Keratinocyte (primary cell): Measurements from ENCODE around the gene STRAP. TPM values are rescaled to one million over a fixed set of nuclear protein-coding genes. Genes with fewer than 3 reads are reported as not detected.

Experiments used
- DNase-seq: peaks from one replicate; pipeline ENCODE4 v3.0.0-alpha.2; 2011; ENCODE audit warnings: low read depth, missing footprints, low spot score
- FAIRE-seq: peaks from 2 replicates; lab custom pipeline; 2011; peaks lifted over from hg19 to GRCh38; lab: Jason Lieb, UNC
- H2AFZ ChIP-seq: 2 replicates; pipeline ENCODE4 v1.6.0; 2012; ENCODE audit warnings: low read length, control low read depth, inconsistent platforms; ENCODE audit not compliant: control insufficient read depth
- H3K27ac ChIP-seq: 2 replicates; pipeline ENCODE4 v1.5.1; 2011; ENCODE audit warnings: low read length; ENCODE audit not compliant: control insufficient read depth, insufficient read depth
- H3K27me3 ChIP-seq: 3 replicates; pipeline ENCODE4 v1.6.0; 2011; ENCODE audit warnings: low read length; ENCODE audit not compliant: control insufficient read depth, insufficient read depth; ENCODE audit errors: extremely low read depth
- H3K36me3 ChIP-seq, 2 experiments: 2 replicates in 1 of 2; 3 replicates in 1 of 2; pipeline ENCODE4 v1.5.1; 2011; ENCODE audit warnings: low read length in 2 of 2, mild to moderate bottlenecking in 1 of 2; ENCODE audit not compliant: control insufficient read depth in 2 of 2, insufficient read depth in 2 of 2; ENCODE audit errors: extremely low read depth in 1 of 2
- H3K4me1 ChIP-seq: 3 replicates; pipeline ENCODE4 v1.5.1; 2011; ENCODE audit warnings: low read length; ENCODE audit not compliant: control insufficient read depth, insufficient read depth; ENCODE audit errors: extremely low read depth
- H3K4me2 ChIP-seq: 3 replicates; pipeline ENCODE4 v1.6.0; 2011; ENCODE audit warnings: low read depth, low read length; ENCODE audit not compliant: control insufficient read depth, insufficient read depth; ENCODE audit errors: extremely low read depth
- H3K4me3 ChIP-seq, 3 experiments: fragments of 200-600 bp in 1 of 3; sonication (generic) in 1 of 3; 2 replicates in 2 of 3; 3 replicates in 1 of 3; pipeline ENCODE4 v1.5.1; 2011 to 2016; ENCODE audit warnings: low read length in 3 of 3, mild to moderate bottlenecking in 3 of 3, control low read depth in 2 of 3, inconsistent platforms in 1 of 3, low read depth in 1 of 3, mixed read lengths in 1 of 3, mixed run types in 1 of 3, moderate library complexity in 1 of 3; ENCODE audit not compliant: control insufficient read depth in 2 of 3, insufficient read depth in 2 of 3; ENCODE audit errors: extremely low read depth in 1 of 3
- H3K79me2 ChIP-seq: 2 replicates; pipeline ENCODE4 v1.6.0; 2012; ENCODE audit warnings: low read length; ENCODE audit not compliant: control insufficient read depth, insufficient read depth
- H3K9ac ChIP-seq: 3 replicates; pipeline ENCODE4 v1.6.0; 2011; ENCODE audit warnings: low read length; ENCODE audit not compliant: control insufficient read depth, insufficient read depth; ENCODE audit errors: extremely low read depth
- H3K9me1 ChIP-seq: 3 replicates; pipeline ENCODE4 v1.6.0; 2011; ENCODE audit warnings: low read length; ENCODE audit not compliant: control insufficient read depth, insufficient read depth; ENCODE audit errors: extremely low read depth
- H3K9me3 ChIP-seq: 2 replicates; pipeline ENCODE4 v1.5.1; 2012; ENCODE audit warnings: low read depth, low read length; ENCODE audit not compliant: control insufficient read depth
- H4K20me1 ChIP-seq: 3 replicates; pipeline ENCODE4 v1.6.0; 2011; ENCODE audit warnings: low read length; ENCODE audit not compliant: control insufficient read depth, insufficient read depth; ENCODE audit errors: extremely low read depth
- EZH2 ChIP-seq: IDR thresholded peaks from one replicate; pipeline ENCODE4 v1.6.1; 2012; ENCODE audit warnings: inconsistent platforms, mild to moderate bottlenecking, low read length, moderate library complexity
- dilution Hi-C: fragments of 300-500 bp; cut with MboI; formaldehyde crosslinking; loops from one replicate; pipeline ENCODE4 v1.7.0; 2020; ENCODE audit warnings: low sequenced_read_pairs; ENCODE audit not compliant: extremely low pct_ligation_motif_present
- polyA plus RNA-seq, 5 experiments: library from polyadenylated mRNA; depleted of rRNA in 3 of 5; stranded (reverse) in 3 of 5; stranded (forward) in 1 of 5; unstranded in 1 of 5; fragments of >200 nt; gene quantifications; 1 replicate in 1 of 5; 2 replicates in 3 of 5; 3 replicates in 1 of 5; pipeline versions ENCODE4 v1.2.1 to v1.2.3, GENCODE V29; 2011 to 2012; ENCODE audit warnings: missing spikeins in 2 of 5, low read depth in 1 of 5, low replicate concordance in 1 of 5
- TF ChIP-seq, protein P1 (sequence below), 3 experiments: IDR thresholded peaks in 1 of 3; conservative IDR thresholded peaks in 1 of 3; optimal IDR thresholded peaks in 1 of 3; 2 replicates in 2 of 3; 3 replicates in 1 of 3; pipeline versions ENCODE3 to v1.5.1; 2011; ENCODE audit warnings: low read length in 3 of 3, mild to moderate bottlenecking in 3 of 3, moderate library complexity in 2 of 3, control low read depth in 1 of 3, inconsistent platforms in 1 of 3; ENCODE audit not compliant: insufficient read depth in 2 of 3; ENCODE audit errors: extremely low read depth in 1 of 3

STRAP gene
- polyA plus RNA-seq, 1 donor (not counting 4 experiments of a cell fraction or from before 2014, with no cell fraction given), result 210 TPM

DNA sequence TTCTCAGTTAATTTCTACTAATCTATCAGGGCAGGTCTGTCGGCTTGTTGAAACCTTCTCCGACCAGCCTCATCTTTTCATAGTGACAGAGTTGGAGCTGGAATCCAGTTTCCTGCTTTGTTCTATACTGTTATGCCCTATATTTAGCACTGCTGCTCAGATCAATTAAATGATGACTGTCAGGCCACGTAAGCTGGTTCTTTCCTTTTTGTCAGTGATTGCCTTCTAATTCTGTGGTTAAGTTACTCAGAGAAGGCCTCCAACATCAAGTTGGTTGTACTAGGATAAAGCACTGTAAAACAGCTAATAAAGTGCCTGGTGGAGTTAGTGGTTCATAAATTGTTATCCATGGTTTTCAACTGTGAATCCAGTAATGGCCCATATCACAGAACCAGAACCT lies 51.6 kb downstream of the STRAP start:
- TF ChIP-seq, protein P1, sequence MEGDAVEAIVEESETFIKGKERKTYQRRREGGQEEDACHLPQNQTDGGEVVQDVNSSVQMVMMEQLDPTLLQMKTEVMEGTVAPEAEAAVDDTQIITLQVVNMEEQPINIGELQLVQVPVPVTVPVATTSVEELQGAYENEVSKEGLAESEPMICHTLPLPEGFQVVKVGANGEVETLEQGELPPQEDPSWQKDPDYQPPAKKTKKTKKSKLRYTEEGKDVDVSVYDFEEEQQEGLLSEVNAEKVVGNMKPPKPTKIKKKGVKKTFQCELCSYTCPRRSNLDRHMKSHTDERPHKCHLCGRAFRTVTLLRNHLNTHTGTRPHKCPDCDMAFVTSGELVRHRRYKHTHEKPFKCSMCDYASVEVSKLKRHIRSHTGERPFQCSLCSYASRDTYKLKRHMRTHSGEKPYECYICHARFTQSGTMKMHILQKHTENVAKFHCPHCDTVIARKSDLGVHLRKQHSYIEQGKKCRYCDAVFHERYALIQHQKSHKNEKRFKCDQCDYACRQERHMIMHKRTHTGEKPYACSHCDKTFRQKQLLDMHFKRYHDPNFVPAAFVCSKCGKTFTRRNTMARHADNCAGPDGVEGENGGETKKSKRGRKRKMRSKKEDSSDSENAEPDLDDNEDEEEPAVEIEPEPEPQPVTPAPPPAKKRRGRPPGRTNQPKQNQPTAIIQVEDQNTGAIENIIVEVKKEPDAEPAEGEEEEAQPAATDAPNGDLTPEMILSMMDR (optimal IDR thresholded peaks at IDR 0.05 in 1 of 3, IDR thresholded peaks at IDR 0.05 in 1 of 3, conservative IDR thresholded peaks at IDR 0.05 in 1 of 3; ENCODE audit: extremely low read depth in 1 of 3, insufficient read depth in 2 of 3, low read length in 3 of 3), result no peak
- no peak for TF ChIP-seq EZH2
- no peak overlapping the region for H3K27ac ChIP-seq
- no peaks in the 10 kb centered on the region for H3K27me3 ChIP-seq
- no peak overlapping the region for H3K9ac ChIP-seq
- dilution Hi-C loops, result no loop called here
- H4K20me1 ChIP-seq, result no peaks in the 10 kb centered on the region
- DNase-seq (no peak), FAIRE-seq (no peak)
- peaks cover under 1% of the 10 kb centered on the region for H3K9me3 ChIP-seq
- no peak overlapping the region for H3K4me3 ChIP-seq
- peaks cover 9% of the 10 kb centered on the region for H3K79me2 ChIP-seq
- peaks cover 5% of the 10 kb centered on the region for H3K4me1 ChIP-seq
- no peaks in the 10 kb centered on the region for H3K9me1 ChIP-seq
- H3K36me3 ChIP-seq, result peaks cover 0 to 2% of the 10 kb centered on the region in 2 experiments
- H3K4me2 ChIP-seq, result no peak overlapping the region
- no peak overlapping the region for H2AFZ ChIP-seq

DNA sequence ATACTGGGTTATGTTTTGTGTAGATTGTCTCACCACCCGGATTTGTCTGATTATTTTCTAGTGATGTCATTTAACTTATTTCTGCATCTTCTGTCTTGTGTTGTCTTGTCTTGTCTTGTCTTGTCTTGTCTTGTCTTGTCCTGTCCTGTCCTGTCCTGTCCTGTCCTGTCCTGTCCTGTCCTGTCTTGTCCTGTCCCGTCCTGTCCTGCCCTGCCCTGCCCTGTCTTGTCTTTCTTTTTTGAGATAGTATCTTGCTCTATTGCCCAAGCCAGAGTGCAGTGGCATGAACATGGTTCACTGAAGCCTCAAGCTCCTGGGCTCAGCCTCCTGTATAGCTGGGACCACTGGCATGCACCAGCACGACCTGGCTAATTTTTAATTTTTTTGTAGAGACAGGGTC lies 54.6 kb downstream of the STRAP start:
- DNase-seq (no peak), FAIRE-seq (no peak)
- H3K4me2 ChIP-seq, result no peak overlapping the region
- H3K36me3 ChIP-seq, result no peaks in the 10 kb centered on the region
- no peaks in the 10 kb centered on the region for H4K20me1 ChIP-seq
- H3K4me3 ChIP-seq, result no peak overlapping the region
- no peaks in the 10 kb centered on the region for H3K27me3 ChIP-seq
- H3K9me3 ChIP-seq, result peaks cover 3% of the 10 kb centered on the region
- no peaks in the 10 kb centered on the region for H3K9me1 ChIP-seq
- dilution Hi-C loops, result no loop called here
- TF ChIP-seq, protein P1 (optimal IDR thresholded peaks at IDR 0.05 in 1 of 3, IDR thresholded peaks at IDR 0.05 in 1 of 3, conservative IDR thresholded peaks at IDR 0.05 in 1 of 3; ENCODE audit: extremely low read depth in 1 of 3, insufficient read depth in 2 of 3, low read length in 3 of 3), result no peak
- TF ChIP-seq EZH2, result no peak
- no peak overlapping the region for H3K9ac ChIP-seq
- peaks cover 3% of the 10 kb centered on the region for H3K4me1 ChIP-seq
- no peak overlapping the region for H3K27ac ChIP-seq
- H2AFZ ChIP-seq, result no peak overlapping the region
- H3K79me2 ChIP-seq, result peaks cover 15% of the 10 kb centered on the region
